GM23338 (cell line): ENCODE results near the gene CACNG7. TPM values are rescaled to one million over a fixed set of nuclear protein-coding genes. Genes with fewer than 3 reads are reported as not detected.

ENCODE experiments used
- ATAC-seq: fragments of 200-7000 bp; cut with Tn5 transposase; 3 replicates; pipeline ENCODE4 v1.9.1; 2020
- DNase-seq: peaks from one replicate; pipeline ENCODE4 v3.0.0-alpha.2; 2015; ENCODE audit warnings: low spot score
- H2AFZ ChIP-seq: fragments of 200-600 bp; sonication (generic); 2 replicates; pipeline ENCODE4 v1.8.0; 2016; ENCODE audit warnings: antibody characterized with exemption, mild to moderate bottlenecking, moderate library complexity
- H3F3A ChIP-seq: fragments of 200-600 bp; sonication (generic); replicated peaks from 2 replicates; pipeline ENCODE4 v1.8.0; 2017; ENCODE audit warnings: antibody characterized with exemption, mixed run types, low read depth
- H3K27ac ChIP-seq: fragments of 200-600 bp; sonication (generic); 2 replicates; pipeline ENCODE4 v1.6.1; 2016; ENCODE audit warnings: low read depth
- H3K27me3 ChIP-seq: fragments of 200-600 bp; sonication (generic); 2 replicates; pipeline ENCODE4 v1.8.0; 2016; ENCODE audit warnings: mild to moderate bottlenecking, mixed run types, moderate library complexity; ENCODE audit not compliant: insufficient read depth
- H3K36me3 ChIP-seq: fragments of 200-600 bp; sonication (generic); 2 replicates; pipeline ENCODE4 v1.8.0; 2016; ENCODE audit warnings: mild to moderate bottlenecking; ENCODE audit not compliant: insufficient read depth
- H3K4me1 ChIP-seq: fragments of 200-600 bp; sonication (generic); 2 replicates; pipeline ENCODE4 v1.8.0; 2016; ENCODE audit warnings: mild to moderate bottlenecking, moderate library complexity; ENCODE audit not compliant: insufficient read depth
- H3K4me2 ChIP-seq: fragments of 200-600 bp; sonication (generic); 2 replicates; pipeline ENCODE4 v1.7.1; 2017; ENCODE audit warnings: mixed run types
- H3K4me3 ChIP-seq: fragments of 200-600 bp; sonication (generic); 2 replicates; pipeline ENCODE4 v1.6.1; 2016; ENCODE audit warnings: mixed run types
- H3K79me2 ChIP-seq: fragments of 200-600 bp; sonication (generic); replicated peaks from 2 replicates; pipeline ENCODE4 v1.8.0; 2017; ENCODE audit warnings: mild to moderate bottlenecking; ENCODE audit not compliant: insufficient read depth
- H3K9me2 ChIP-seq: fragments of 200-600 bp; sonication (generic); 2 replicates; pipeline ENCODE4 v1.8.0; 2017; ENCODE audit not compliant: insufficient read depth
- H4K20me1 ChIP-seq: fragments of 200-600 bp; sonication (generic); replicated peaks from 2 replicates; pipeline ENCODE4 v1.8.0; 2017; ENCODE audit warnings: mild to moderate bottlenecking; ENCODE audit not compliant: insufficient read depth
- H3K27ac Mint-ChIP-seq: 2 replicates; pipeline ENCODE4 v1.8.0; 2020; ENCODE audit warnings: inconsistent platforms, mild to moderate bottlenecking, moderate library complexity, mixed read lengths
- H3K27me3 Mint-ChIP-seq: 3 replicates; pipeline ENCODE4 v1.8.0; 2022; ENCODE audit warnings: low read depth, mild to moderate bottlenecking, moderate library complexity, mixed read lengths, inconsistent platforms; ENCODE audit not compliant: insufficient read depth, poor library complexity
- H3K36me3 Mint-ChIP-seq: 3 replicates; pipeline ENCODE4 v1.8.0; 2021; ENCODE audit warnings: low read depth, mild to moderate bottlenecking, inconsistent platforms, moderate library complexity, mixed read lengths
- H3K4me1 Mint-ChIP-seq: 3 replicates; pipeline ENCODE4 v1.8.0; 2020; ENCODE audit warnings: mild to moderate bottlenecking, inconsistent platforms, mixed read lengths
- H3K4me3 Mint-ChIP-seq: 3 replicates; pipeline ENCODE4 v1.8.0; 2021; ENCODE audit warnings: moderate library complexity, mild to moderate bottlenecking, inconsistent platforms, mixed read lengths
- H3K9me3 Mint-ChIP-seq: 3 replicates; pipeline ENCODE4 v1.8.0; 2020; ENCODE audit warnings: moderate library complexity, mild to moderate bottlenecking, inconsistent platforms, mixed read lengths
- CREB1 ChIP-seq: fragments of 250-450 bp; sonication (Bioruptor Pico); IDR thresholded peaks from 2 replicates; pipeline ENCODE4 v1.5.0; 2020; ENCODE audit warnings: low read depth, mild to moderate bottlenecking, moderate library complexity
- EZH2 ChIP-seq: fragments of 200-600 bp; sonication (generic); IDR thresholded peaks from one replicate; pipeline ENCODE4 v1.8.0; 2017; ENCODE audit warnings: antibody characterized with exemption, mild to moderate bottlenecking, low read depth; ENCODE audit not compliant: unreplicated experiment
- JUNB ChIP-seq: IDR thresholded peaks from one replicate; pipeline ENCODE4 v1.6.1; 2016; ENCODE audit warnings: antibody characterized with exemption; ENCODE audit not compliant: unreplicated experiment
- NANOG ChIP-seq: IDR thresholded peaks from 2 replicates; pipeline ENCODE4 v1.6.1; 2016; ENCODE audit warnings: antibody characterized with exemption, borderline replicate concordance
- POLR2AphosphoS5 ChIP-seq: IDR thresholded peaks from 2 replicates; pipeline ENCODE4 v1.6.1; 2016; ENCODE audit warnings: antibody characterized with exemption, low read depth
- STAT1 ChIP-seq: IDR thresholded peaks from one replicate; pipeline ENCODE4 v1.6.1; 2016; ENCODE audit warnings: antibody characterized with exemption; ENCODE audit not compliant: unreplicated experiment
- ZNF114 ChIP-seq: fragments of 250-450 bp; sonication (Bioruptor Pico); IDR thresholded peaks from 2 replicates; pipeline ENCODE4 v1.5.0; 2020; ENCODE audit warnings: mild to moderate bottlenecking, moderate library complexity
- ZNF331 ChIP-seq: fragments of 250-450 bp; sonication (Bioruptor Pico); IDR thresholded peaks from 2 replicates; pipeline ENCODE4 v1.5.0; 2020; ENCODE audit warnings: low read depth, mild to moderate bottlenecking, moderate library complexity
- ZNF462 ChIP-seq: fragments of 250-450 bp; sonication (Bioruptor Pico); IDR thresholded peaks from 2 replicates; pipeline ENCODE4 v1.5.0; 2020; ENCODE audit warnings: mild to moderate bottlenecking, moderate library complexity
- polyA plus RNA-seq: library from polyadenylated mRNA; unstranded; fragments of >200 nt; fragmentation: Nextera tagmentation; extraction: Ambion mirVana; gene quantifications from 2 replicates; pipeline ENCODE4 v1.2.1, GENCODE V29; 2016
- total RNA-seq: library from RNA; depleted of rRNA; stranded (reverse); fragments of >200 nt; shearing (Covaris generic); gene quantifications from 2 replicates; pipeline ENCODE4 v1.2.3, GENCODE V29; 2014

Gene CACNG7
- total and polyA plus RNA-seq, 2 experiments from 2014 or later, result 9.8 to 15.6 TPM

GRCh38 chr19:53992211-53992610 is 83.1 kb downstream of the CACNG7 start (continued):
- TF ChIP-seq ZNF462 (CRISPR knock-in tag), result no peak
- no peak for TF ChIP-seq CREB1
- no peak for TF ChIP-seq EZH2
- no peak for TF ChIP-seq JUNB
- TF ChIP-seq NANOG, result no peak

DNA sequence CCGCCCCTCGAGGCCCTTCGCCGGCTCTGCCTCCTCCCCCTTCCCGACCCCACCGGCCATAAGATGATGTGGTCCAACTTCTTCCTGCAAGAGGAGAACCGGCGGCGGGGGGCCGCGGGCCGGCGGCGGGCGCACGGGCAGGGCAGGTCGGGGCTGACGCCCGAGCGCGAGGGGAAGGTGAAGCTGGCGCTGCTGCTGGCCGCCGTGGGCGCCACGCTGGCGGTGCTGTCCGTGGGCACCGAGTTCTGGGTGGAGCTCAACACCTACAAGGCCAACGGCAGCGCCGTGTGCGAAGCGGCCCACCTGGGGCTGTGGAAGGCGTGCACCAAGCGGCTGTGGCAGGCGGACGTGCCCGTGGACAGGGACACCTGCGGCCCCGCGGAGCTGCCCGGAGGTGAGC is 83.7 kb downstream of the CACNG7 start:
- H3K36me3 ChIP-seq, result no peaks in the 10 kb centered on the region
- peaks cover 50% of the 10 kb centered on the region for H3K27me3 Mint-ChIP-seq
- H3K4me1 Mint-ChIP-seq, result peaks cover 19% of the 10 kb centered on the region
- no peak overlapping the region for H3K27ac ChIP-seq
- no peak for ATAC-seq
- no peak overlapping the region for H3K4me3 Mint-ChIP-seq
- TF ChIP-seq STAT1 (no peak), POLR2AphosphoS5 (no peak), JUNB (no peak), ZNF331 (CRISPR knock-in tag) (no peak), NANOG (no peak), ZNF114 (no peak), ZNF462 (CRISPR knock-in tag) (no peak)
- no peak overlapping the region for H3K4me3 ChIP-seq
- no peaks in the 10 kb centered on the region for H4K20me1 ChIP-seq
- H3K9me2 ChIP-seq, result no peaks in the 10 kb centered on the region
- H3K36me3 Mint-ChIP-seq, result no peaks in the 10 kb centered on the region; the same call in 2 of the 3 replicates
- H3K9me3 Mint-ChIP-seq, result no peaks in the 10 kb centered on the region
- H3K79me2 ChIP-seq, result no peaks in the 10 kb centered on the region
- DNase-seq, result no peak
- peaks cover 12% of the 10 kb centered on the region for H3K4me1 ChIP-seq
- H3K4me2 ChIP-seq, result no peak overlapping the region
- H3K27me3 ChIP-seq, result peaks cover 76% of the 10 kb centered on the region
- H3K27ac Mint-ChIP-seq, result no peak overlapping the region
- H2AFZ ChIP-seq, result no peak overlapping the region
- H3F3A ChIP-seq, result peaks cover 4% of the 10 kb centered on the region; the same call in 1 of the 2 replicates
